Cardiac muscle cell (in vitro differentiated cells and primary cell): ENCODE results near the gene ELL. TPM values are rescaled to one million over a fixed set of nuclear protein-coding genes. Genes with fewer than 3 reads are reported as not detected.
A peak's percentile ranks its signal among the peaks of the same experiment; 100 is the strongest.

Experiments used
- DNase-seq, 2 donors: peaks; one replicate each; pipeline versions ENCODE4 v3.0.0 to v3.0.0-alpha.2; 2010 to 2017; ENCODE audit warnings: low read depth in 1 of 2, low spot score in 1 of 2
- H3K27ac ChIP-seq: fragments of 200-600 bp; sonication (generic); 2 replicates; pipeline ENCODE4 v1.5.1; 2016
- H3K27me3 ChIP-seq: fragments of 200-600 bp; sonication (generic); 2 replicates; pipeline ENCODE4 v1.6.0; 2016; ENCODE audit warnings: control low read depth
- H3K36me3 ChIP-seq: fragments of 200-600 bp; sonication (generic); 2 replicates; pipeline ENCODE4 v1.5.1; 2016; ENCODE audit warnings: control low read depth
- H3K4me1 ChIP-seq: fragments of 200-600 bp; sonication (generic); 2 replicates; pipeline ENCODE4 v1.8.1; 2017; ENCODE audit warnings: low read depth, mild to moderate bottlenecking, mixed run types
- H3K4me3 ChIP-seq: fragments of 200-600 bp; sonication (generic); 2 replicates; pipeline ENCODE4 v1.5.1; 2016; ENCODE audit warnings: mild to moderate bottlenecking
- H3K9me3 ChIP-seq: fragments of 200-600 bp; sonication (generic); 2 replicates; pipeline ENCODE4 v1.5.1; 2017; ENCODE audit warnings: low read depth, mild to moderate bottlenecking, control low read depth
- polyA plus RNA-seq: library from polyadenylated mRNA; unstranded; fragments of >200 nt; fragmentation: Nextera tagmentation; extraction: Ambion mirVana; gene quantifications from 2 replicates; pipeline ENCODE4 v1.2.1, GENCODE V29; 2016
- total RNA-seq: library from RNA; depleted of rRNA; stranded (reverse); fragments of >200 nt; gene quantifications from 2 replicates; pipeline ENCODE4 v1.2.3, GENCODE V29; 2016
- TF ChIP-seq, protein P1 (sequence below): IDR thresholded peaks from 2 replicates; pipeline ENCODE4 v1.5.1; 2012; ENCODE audit warnings: low read depth, mild to moderate bottlenecking, low read length

The ELL gene
- total and polyA plus RNA-seq, 2 experiments from 2014 or later: 14.8 to 20.7 TPM

DNA sequence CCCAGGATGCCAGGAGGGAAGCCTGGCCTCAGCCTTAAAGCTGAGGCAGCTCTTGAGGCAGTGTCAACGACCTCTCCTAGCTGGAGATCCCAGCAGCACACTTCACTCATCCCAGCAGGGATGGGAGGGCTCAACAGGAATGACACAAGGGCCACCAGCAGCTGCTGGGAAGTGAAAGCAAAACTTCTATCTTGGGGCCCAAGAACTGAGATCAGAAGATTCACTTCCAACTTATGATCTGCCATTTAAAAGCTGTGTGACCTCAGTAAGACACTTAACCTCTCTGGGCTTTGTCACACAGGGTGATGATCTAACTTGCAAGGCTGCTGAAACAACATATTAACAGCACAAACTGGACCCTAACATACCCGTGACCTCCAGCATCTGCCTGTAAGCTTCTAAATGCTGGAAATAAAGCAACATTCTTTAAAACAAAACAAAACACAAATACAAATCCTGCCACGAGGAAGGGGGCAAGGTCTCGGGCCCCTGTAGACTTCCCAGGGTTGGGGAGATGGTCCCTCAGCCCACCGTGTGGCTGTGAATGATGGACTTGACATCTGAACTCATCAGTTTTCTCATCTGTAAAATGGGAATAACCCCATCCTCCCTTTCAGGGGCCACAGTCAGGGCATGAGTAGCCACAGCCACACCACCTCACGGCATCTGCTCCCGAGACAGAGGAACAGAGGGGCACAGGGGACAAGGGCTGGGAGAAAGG is 22.7 kb downstream of the ELL start:
- Histone ChIP-seq H3K36me3 (no peaks in the 10 kb centered on the region), H3K9me3 (no peaks in the 10 kb centered on the region), H3K4me3 (no peak overlapping the region), H3K27ac (no peak overlapping the region), H3K4me1 (peaks cover 8% of the 10 kb centered on the region), H3K27me3 (no peaks in the 10 kb centered on the region)
- DNase-seq: no peak
- TF ChIP-seq, protein P1, sequence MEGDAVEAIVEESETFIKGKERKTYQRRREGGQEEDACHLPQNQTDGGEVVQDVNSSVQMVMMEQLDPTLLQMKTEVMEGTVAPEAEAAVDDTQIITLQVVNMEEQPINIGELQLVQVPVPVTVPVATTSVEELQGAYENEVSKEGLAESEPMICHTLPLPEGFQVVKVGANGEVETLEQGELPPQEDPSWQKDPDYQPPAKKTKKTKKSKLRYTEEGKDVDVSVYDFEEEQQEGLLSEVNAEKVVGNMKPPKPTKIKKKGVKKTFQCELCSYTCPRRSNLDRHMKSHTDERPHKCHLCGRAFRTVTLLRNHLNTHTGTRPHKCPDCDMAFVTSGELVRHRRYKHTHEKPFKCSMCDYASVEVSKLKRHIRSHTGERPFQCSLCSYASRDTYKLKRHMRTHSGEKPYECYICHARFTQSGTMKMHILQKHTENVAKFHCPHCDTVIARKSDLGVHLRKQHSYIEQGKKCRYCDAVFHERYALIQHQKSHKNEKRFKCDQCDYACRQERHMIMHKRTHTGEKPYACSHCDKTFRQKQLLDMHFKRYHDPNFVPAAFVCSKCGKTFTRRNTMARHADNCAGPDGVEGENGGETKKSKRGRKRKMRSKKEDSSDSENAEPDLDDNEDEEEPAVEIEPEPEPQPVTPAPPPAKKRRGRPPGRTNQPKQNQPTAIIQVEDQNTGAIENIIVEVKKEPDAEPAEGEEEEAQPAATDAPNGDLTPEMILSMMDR: no peak

DNA sequence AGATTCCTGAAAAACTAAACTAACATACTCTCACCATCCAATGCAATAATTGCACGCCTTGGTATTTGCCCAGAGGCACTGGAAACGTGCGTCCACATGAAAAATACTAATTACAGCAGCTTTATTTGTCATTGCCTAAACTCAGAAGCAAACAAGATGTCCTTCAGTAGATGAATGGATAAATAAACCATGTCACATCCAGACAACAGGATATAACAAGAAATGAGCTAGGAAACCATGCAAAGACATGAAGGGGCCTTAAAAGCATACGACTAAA is 25.0 kb downstream of the ELL start:
- Histone ChIP-seq H3K4me1 (peaks cover 16% of the 10 kb centered on the region), H3K36me3 (no peaks in the 10 kb centered on the region), H3K27ac (no peak overlapping the region), H3K4me3 (no peak overlapping the region), H3K27me3 (no peaks in the 10 kb centered on the region), H3K9me3 (no peaks in the 10 kb centered on the region)
- DNase-seq: no peak
- TF ChIP-seq, protein P1: no peak

DNA sequence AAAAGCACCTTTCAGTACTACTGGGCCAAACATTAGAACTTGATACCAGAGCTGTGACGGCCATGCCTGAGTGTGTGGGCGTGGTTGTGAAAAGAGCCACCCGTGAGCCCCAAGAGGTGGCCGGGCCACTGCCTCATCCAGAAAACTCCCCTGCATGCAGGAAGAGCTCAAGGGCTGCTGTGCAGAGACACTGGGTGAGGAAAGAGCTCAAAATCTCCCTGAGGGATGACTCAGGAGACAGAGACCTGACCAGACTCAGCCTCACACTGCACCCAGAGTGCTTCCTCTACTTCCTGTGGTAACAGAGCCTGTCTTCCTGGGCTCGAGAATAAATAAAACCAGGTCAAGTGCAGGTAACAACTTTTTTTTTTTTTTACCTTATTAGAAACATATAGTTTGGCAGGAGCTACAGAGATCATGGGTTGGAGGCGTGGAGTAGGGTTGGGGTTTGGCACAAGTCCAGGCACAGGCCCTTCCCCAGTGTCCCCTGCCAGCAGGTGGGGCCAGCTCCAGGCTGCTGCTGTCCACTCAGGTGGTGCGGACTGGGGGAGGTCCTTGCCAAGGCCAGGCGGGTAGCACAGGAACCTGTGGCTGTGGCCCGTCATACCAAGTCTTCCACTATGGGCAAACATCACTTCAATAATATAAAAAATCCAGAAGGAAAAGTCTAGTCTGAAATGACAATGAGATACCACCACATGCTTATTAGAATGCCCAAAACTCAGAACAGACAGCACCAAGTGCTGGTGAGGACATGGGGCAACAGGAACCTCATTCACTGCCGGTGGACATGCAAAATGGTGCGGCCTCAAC is 25.5 kb downstream of the ELL start:
- no peak overlapping the region for H3K4me3 ChIP-seq
- peaks cover 16% of the 10 kb centered on the region for H3K4me1 ChIP-seq
- H3K36me3 ChIP-seq: no peaks in the 10 kb centered on the region
- peak in 1 of 2 donors; percentile 43 for DNase-seq
- H3K9me3 ChIP-seq: no peaks in the 10 kb centered on the region
- TF ChIP-seq, protein P1: no peak
- no peaks in the 10 kb centered on the region for H3K27me3 ChIP-seq
- no peak overlapping the region for H3K27ac ChIP-seq

DNA sequence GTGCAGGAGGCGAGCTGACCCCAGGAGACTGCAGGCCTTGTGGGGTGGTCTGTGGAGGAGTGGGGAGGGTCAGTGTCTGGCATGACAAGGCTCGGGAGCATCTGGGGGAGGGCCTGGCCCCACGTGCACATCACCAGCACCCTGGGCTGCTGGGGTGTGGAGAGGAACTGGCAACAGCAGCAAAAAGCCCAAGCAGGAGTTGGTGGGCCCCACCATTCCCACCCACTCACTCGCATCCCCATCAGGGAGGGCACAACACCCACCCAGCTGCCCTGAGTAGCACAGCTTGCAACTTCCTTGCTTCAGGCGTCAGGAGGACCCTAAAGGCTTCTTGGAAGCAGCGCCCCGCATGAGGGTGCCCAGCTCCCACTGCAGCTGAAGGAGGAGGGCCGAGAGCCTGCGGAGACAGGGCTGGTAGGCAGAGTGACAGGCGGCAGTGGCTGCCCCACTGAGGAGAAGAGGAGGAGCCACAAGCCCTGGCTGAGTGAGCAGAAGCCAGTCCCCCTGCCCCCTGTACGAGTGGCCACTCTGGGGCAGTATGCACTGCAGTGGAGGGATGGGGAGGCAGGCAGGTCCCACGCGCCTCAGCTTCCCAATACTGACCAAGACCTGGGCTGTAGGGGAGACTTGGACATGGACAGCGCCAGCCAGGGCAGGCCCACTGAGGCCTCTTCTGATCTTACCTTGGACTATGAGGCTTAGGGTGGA is 26.5 kb downstream of the ELL start:
- H3K4me1 ChIP-seq: peaks cover 16% of the 10 kb centered on the region
- no peaks in the 10 kb centered on the region for H3K27me3 ChIP-seq
- peak in 1 of 2 donors; percentile 55 for DNase-seq
- H3K4me3 ChIP-seq: no peak overlapping the region
- H3K27ac ChIP-seq: peak overlapping the region; percentile 24
- no peaks in the 10 kb centered on the region for H3K9me3 ChIP-seq
- no peaks in the 10 kb centered on the region for H3K36me3 ChIP-seq
- TF ChIP-seq, protein P1: no peak

DNA sequence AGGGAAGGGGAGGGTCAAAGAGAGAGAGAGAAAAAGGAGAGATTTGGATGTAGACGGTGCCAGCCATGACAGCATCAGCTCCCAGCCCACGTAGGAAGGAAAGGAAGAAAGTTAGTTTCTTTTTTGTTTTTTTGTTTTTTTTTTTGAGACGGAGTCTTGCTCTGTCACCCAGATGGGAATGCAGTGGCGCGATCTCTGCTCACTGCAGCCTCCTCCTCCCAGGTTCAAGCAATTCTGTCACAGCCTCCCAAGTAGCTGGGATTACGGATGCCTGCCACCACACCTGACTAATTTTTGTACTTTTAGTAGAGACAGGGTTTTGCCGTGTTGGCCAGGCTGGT is 27.6 kb downstream of the ELL start:
- H3K36me3 ChIP-seq: no peaks in the 10 kb centered on the region
- H3K4me3 ChIP-seq: no peak overlapping the region
- no peaks in the 10 kb centered on the region for H3K9me3 ChIP-seq
- DNase-seq: peak in 1 of 2 donors; percentile 47
- TF ChIP-seq, protein P1: no peak
- peaks cover 27% of the 10 kb centered on the region for H3K4me1 ChIP-seq
- H3K27ac ChIP-seq: no peak overlapping the region
- no peaks in the 10 kb centered on the region for H3K27me3 ChIP-seq
